GM23338 (cell line): ENCODE results near the gene SELENOO. TPM values are rescaled to one million over a fixed set of nuclear protein-coding genes. Genes with fewer than 3 reads are reported as not detected.

Experiments
- ATAC-seq: fragments of 200-7000 bp; cut with Tn5 transposase; 3 replicates; pipeline ENCODE4 v1.9.1; 2020
- DNase-seq: peaks from one replicate; pipeline ENCODE4 v3.0.0-alpha.2; 2015; ENCODE audit warnings: low spot score
- H2AFZ ChIP-seq: fragments of 200-600 bp; sonication (generic); 2 replicates; pipeline ENCODE4 v1.8.0; 2016; ENCODE audit warnings: antibody characterized with exemption, mild to moderate bottlenecking, moderate library complexity
- H3F3A ChIP-seq: fragments of 200-600 bp; sonication (generic); replicated peaks from 2 replicates; pipeline ENCODE4 v1.8.0; 2017; ENCODE audit warnings: antibody characterized with exemption, mixed run types, low read depth
- H3K27ac ChIP-seq: fragments of 200-600 bp; sonication (generic); 2 replicates; pipeline ENCODE4 v1.6.1; 2016; ENCODE audit warnings: low read depth
- H3K27me3 ChIP-seq: fragments of 200-600 bp; sonication (generic); 2 replicates; pipeline ENCODE4 v1.8.0; 2016; ENCODE audit warnings: mild to moderate bottlenecking, mixed run types, moderate library complexity; ENCODE audit not compliant: insufficient read depth
- H3K36me3 ChIP-seq: fragments of 200-600 bp; sonication (generic); 2 replicates; pipeline ENCODE4 v1.8.0; 2016; ENCODE audit warnings: mild to moderate bottlenecking; ENCODE audit not compliant: insufficient read depth
- H3K4me1 ChIP-seq: fragments of 200-600 bp; sonication (generic); 2 replicates; pipeline ENCODE4 v1.8.0; 2016; ENCODE audit warnings: mild to moderate bottlenecking, moderate library complexity; ENCODE audit not compliant: insufficient read depth
- H3K4me2 ChIP-seq: fragments of 200-600 bp; sonication (generic); 2 replicates; pipeline ENCODE4 v1.7.1; 2017; ENCODE audit warnings: mixed run types
- H3K4me3 ChIP-seq: fragments of 200-600 bp; sonication (generic); 2 replicates; pipeline ENCODE4 v1.6.1; 2016; ENCODE audit warnings: mixed run types
- H3K79me2 ChIP-seq: fragments of 200-600 bp; sonication (generic); replicated peaks from 2 replicates; pipeline ENCODE4 v1.8.0; 2017; ENCODE audit warnings: mild to moderate bottlenecking; ENCODE audit not compliant: insufficient read depth
- H3K9me2 ChIP-seq: fragments of 200-600 bp; sonication (generic); 2 replicates; pipeline ENCODE4 v1.8.0; 2017; ENCODE audit not compliant: insufficient read depth
- H4K20me1 ChIP-seq: fragments of 200-600 bp; sonication (generic); replicated peaks from 2 replicates; pipeline ENCODE4 v1.8.0; 2017; ENCODE audit warnings: mild to moderate bottlenecking; ENCODE audit not compliant: insufficient read depth
- H3K27ac Mint-ChIP-seq: 2 replicates; pipeline ENCODE4 v1.8.0; 2020; ENCODE audit warnings: inconsistent platforms, mild to moderate bottlenecking, moderate library complexity, mixed read lengths
- H3K27me3 Mint-ChIP-seq: 3 replicates; pipeline ENCODE4 v1.8.0; 2022; ENCODE audit warnings: low read depth, mild to moderate bottlenecking, moderate library complexity, mixed read lengths, inconsistent platforms; ENCODE audit not compliant: insufficient read depth, poor library complexity
- H3K36me3 Mint-ChIP-seq: 3 replicates; pipeline ENCODE4 v1.8.0; 2021; ENCODE audit warnings: low read depth, mild to moderate bottlenecking, inconsistent platforms, moderate library complexity, mixed read lengths
- H3K4me1 Mint-ChIP-seq: 3 replicates; pipeline ENCODE4 v1.8.0; 2020; ENCODE audit warnings: mild to moderate bottlenecking, inconsistent platforms, mixed read lengths
- H3K4me3 Mint-ChIP-seq: 3 replicates; pipeline ENCODE4 v1.8.0; 2021; ENCODE audit warnings: moderate library complexity, mild to moderate bottlenecking, inconsistent platforms, mixed read lengths
- H3K9me3 Mint-ChIP-seq: 3 replicates; pipeline ENCODE4 v1.8.0; 2020; ENCODE audit warnings: moderate library complexity, mild to moderate bottlenecking, inconsistent platforms, mixed read lengths
- CREB1 ChIP-seq: fragments of 250-450 bp; sonication (Bioruptor Pico); IDR thresholded peaks from 2 replicates; pipeline ENCODE4 v1.5.0; 2020; ENCODE audit warnings: low read depth, mild to moderate bottlenecking, moderate library complexity
- CTCF ChIP-seq, 2 experiments: fragments of 200-600 bp in 1 of 2; sonication (generic) in 1 of 2; conservative IDR thresholded peaks; 2 replicates each; pipeline versions ENCODE4 v1.5.1 to v1.6.1; 2016 to 2017; ENCODE audit warnings: antibody characterized with exemption in 2 of 2, low read depth in 2 of 2, mild to moderate bottlenecking in 2 of 2, moderate library complexity in 1 of 2
- ETS1 ChIP-seq: IDR thresholded peaks from 2 replicates; pipeline ENCODE4 v1.6.1; 2016; ENCODE audit warnings: antibody characterized with exemption
- EZH2 ChIP-seq: fragments of 200-600 bp; sonication (generic); IDR thresholded peaks from one replicate; pipeline ENCODE4 v1.8.0; 2017; ENCODE audit warnings: antibody characterized with exemption, mild to moderate bottlenecking, low read depth; ENCODE audit not compliant: unreplicated experiment
- EZH2phosphoT487 ChIP-seq: fragments of 200-600 bp; sonication (generic); IDR thresholded peaks from one replicate; pipeline ENCODE4 v1.8.1; 2018; ENCODE audit warnings: antibody characterized with exemption; ENCODE audit not compliant: unreplicated experiment
- JUNB ChIP-seq: IDR thresholded peaks from one replicate; pipeline ENCODE4 v1.6.1; 2016; ENCODE audit warnings: antibody characterized with exemption; ENCODE audit not compliant: unreplicated experiment
- NANOG ChIP-seq: IDR thresholded peaks from 2 replicates; pipeline ENCODE4 v1.6.1; 2016; ENCODE audit warnings: antibody characterized with exemption, borderline replicate concordance
- POLR2AphosphoS5 ChIP-seq: IDR thresholded peaks from 2 replicates; pipeline ENCODE4 v1.6.1; 2016; ENCODE audit warnings: antibody characterized with exemption, low read depth
- REST ChIP-seq: IDR thresholded peaks from one replicate; pipeline ENCODE4 v1.6.1; 2018; ENCODE audit warnings: antibody characterized with exemption; ENCODE audit not compliant: unreplicated experiment
- STAT1 ChIP-seq: IDR thresholded peaks from one replicate; pipeline ENCODE4 v1.6.1; 2016; ENCODE audit warnings: antibody characterized with exemption; ENCODE audit not compliant: unreplicated experiment
- ZNF114 ChIP-seq: fragments of 250-450 bp; sonication (Bioruptor Pico); IDR thresholded peaks from 2 replicates; pipeline ENCODE4 v1.5.0; 2020; ENCODE audit warnings: mild to moderate bottlenecking, moderate library complexity
- ZNF331 ChIP-seq: fragments of 250-450 bp; sonication (Bioruptor Pico); IDR thresholded peaks from 2 replicates; pipeline ENCODE4 v1.5.0; 2020; ENCODE audit warnings: low read depth, mild to moderate bottlenecking, moderate library complexity
- polyA plus RNA-seq: library from polyadenylated mRNA; unstranded; fragments of >200 nt; fragmentation: Nextera tagmentation; extraction: Ambion mirVana; gene quantifications from 2 replicates; pipeline ENCODE4 v1.2.1, GENCODE V29; 2016
- total RNA-seq: library from RNA; depleted of rRNA; stranded (reverse); fragments of >200 nt; shearing (Covaris generic); gene quantifications from 2 replicates; pipeline ENCODE4 v1.2.3, GENCODE V29; 2014
- TF ChIP-seq, protein P1 (sequence below): fragments of 250-450 bp; sonication (Bioruptor Pico); IDR thresholded peaks from 2 replicates; pipeline ENCODE4 v1.5.0; 2020; ENCODE audit warnings: mild to moderate bottlenecking, moderate library complexity

SELENOO gene
- total and polyA plus RNA-seq, 2 experiments from 2014 or later: 6.8 to 21.3 TPM

DNA sequence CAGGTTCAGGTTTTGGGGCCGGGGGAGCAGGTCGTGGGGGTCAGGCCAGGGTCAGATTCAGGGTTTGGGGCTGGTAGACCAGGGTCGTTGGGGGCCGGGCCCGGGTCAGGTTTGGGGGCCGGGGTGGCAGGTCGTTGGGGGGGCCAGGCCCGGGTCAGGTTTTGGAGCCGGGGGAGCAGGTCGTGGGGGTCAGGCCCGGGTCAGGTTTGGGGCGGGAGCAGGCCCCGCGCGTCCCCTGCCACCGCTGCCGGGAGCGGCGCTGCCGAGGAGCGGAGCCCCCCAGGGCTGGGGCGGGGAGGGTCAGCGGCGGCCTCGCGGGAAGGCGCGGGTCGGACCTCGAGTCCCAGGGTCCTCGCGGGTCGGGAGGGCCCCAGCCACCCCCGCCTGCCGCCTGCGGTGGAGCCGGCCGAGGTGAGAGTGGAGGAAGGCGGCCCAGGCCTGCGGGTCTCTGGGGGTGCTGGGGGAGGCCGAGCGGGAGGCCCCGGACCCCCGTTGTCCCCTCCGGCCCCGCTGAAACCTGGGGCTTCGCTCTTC lies 14.6 kb upstream of the SELENOO start:
- Histone ChIP-seq H3K4me1 (peaks cover 17% of the 10 kb centered on the region), H3F3A (no peaks in the 10 kb centered on the region), H3K36me3 (no peaks in the 10 kb centered on the region), H4K20me1 (peaks cover 10% of the 10 kb centered on the region; the same call in 1 of the 2 replicates), H3K9me2 (no peaks in the 10 kb centered on the region), H3K4me2 (peak overlapping the region; percentile 89), H3K27me3 (0 out of 2 replicates have a peak, but pooled peaks cover 10% of the 10 kb centered on the region), H3K4me3 (peak overlapping the region; percentile 73), H2AFZ (no peak overlapping the region), H3K79me2 (peaks cover 31% of the 10 kb centered on the region), H3K27ac (no peak overlapping the region)
- Mint-ChIP-seq H3K4me3 (peak overlapping the region; percentile 92), H3K9me3 (no peaks in the 10 kb centered on the region), H3K27me3 (peaks cover 20% of the 10 kb centered on the region), H3K36me3 (peaks cover under 1% of the 10 kb centered on the region; the same call in 1 of the 3 replicates), H3K27ac (no peak overlapping the region), H3K4me1 (peaks cover 18% of the 10 kb centered on the region)
- TF ChIP-seq EZH2: no peak
- no peak for TF ChIP-seq ETS1
- TF ChIP-seq ZNF114 (CRISPR knock-in tag): no peak
- no peak for TF ChIP-seq POLR2AphosphoS5
- TF ChIP-seq ZNF331: no peak
- TF ChIP-seq CTCF (conservative IDR thresholded peaks at IDR 0.05; ENCODE audit: low read depth in 2 of 2): no peak
- TF ChIP-seq JUNB: no peak
- no peak for TF ChIP-seq REST
- TF ChIP-seq STAT1: no peak
- no peak for TF ChIP-seq EZH2phosphoT487
- no peak for TF ChIP-seq NANOG
- TF ChIP-seq, protein P1, sequence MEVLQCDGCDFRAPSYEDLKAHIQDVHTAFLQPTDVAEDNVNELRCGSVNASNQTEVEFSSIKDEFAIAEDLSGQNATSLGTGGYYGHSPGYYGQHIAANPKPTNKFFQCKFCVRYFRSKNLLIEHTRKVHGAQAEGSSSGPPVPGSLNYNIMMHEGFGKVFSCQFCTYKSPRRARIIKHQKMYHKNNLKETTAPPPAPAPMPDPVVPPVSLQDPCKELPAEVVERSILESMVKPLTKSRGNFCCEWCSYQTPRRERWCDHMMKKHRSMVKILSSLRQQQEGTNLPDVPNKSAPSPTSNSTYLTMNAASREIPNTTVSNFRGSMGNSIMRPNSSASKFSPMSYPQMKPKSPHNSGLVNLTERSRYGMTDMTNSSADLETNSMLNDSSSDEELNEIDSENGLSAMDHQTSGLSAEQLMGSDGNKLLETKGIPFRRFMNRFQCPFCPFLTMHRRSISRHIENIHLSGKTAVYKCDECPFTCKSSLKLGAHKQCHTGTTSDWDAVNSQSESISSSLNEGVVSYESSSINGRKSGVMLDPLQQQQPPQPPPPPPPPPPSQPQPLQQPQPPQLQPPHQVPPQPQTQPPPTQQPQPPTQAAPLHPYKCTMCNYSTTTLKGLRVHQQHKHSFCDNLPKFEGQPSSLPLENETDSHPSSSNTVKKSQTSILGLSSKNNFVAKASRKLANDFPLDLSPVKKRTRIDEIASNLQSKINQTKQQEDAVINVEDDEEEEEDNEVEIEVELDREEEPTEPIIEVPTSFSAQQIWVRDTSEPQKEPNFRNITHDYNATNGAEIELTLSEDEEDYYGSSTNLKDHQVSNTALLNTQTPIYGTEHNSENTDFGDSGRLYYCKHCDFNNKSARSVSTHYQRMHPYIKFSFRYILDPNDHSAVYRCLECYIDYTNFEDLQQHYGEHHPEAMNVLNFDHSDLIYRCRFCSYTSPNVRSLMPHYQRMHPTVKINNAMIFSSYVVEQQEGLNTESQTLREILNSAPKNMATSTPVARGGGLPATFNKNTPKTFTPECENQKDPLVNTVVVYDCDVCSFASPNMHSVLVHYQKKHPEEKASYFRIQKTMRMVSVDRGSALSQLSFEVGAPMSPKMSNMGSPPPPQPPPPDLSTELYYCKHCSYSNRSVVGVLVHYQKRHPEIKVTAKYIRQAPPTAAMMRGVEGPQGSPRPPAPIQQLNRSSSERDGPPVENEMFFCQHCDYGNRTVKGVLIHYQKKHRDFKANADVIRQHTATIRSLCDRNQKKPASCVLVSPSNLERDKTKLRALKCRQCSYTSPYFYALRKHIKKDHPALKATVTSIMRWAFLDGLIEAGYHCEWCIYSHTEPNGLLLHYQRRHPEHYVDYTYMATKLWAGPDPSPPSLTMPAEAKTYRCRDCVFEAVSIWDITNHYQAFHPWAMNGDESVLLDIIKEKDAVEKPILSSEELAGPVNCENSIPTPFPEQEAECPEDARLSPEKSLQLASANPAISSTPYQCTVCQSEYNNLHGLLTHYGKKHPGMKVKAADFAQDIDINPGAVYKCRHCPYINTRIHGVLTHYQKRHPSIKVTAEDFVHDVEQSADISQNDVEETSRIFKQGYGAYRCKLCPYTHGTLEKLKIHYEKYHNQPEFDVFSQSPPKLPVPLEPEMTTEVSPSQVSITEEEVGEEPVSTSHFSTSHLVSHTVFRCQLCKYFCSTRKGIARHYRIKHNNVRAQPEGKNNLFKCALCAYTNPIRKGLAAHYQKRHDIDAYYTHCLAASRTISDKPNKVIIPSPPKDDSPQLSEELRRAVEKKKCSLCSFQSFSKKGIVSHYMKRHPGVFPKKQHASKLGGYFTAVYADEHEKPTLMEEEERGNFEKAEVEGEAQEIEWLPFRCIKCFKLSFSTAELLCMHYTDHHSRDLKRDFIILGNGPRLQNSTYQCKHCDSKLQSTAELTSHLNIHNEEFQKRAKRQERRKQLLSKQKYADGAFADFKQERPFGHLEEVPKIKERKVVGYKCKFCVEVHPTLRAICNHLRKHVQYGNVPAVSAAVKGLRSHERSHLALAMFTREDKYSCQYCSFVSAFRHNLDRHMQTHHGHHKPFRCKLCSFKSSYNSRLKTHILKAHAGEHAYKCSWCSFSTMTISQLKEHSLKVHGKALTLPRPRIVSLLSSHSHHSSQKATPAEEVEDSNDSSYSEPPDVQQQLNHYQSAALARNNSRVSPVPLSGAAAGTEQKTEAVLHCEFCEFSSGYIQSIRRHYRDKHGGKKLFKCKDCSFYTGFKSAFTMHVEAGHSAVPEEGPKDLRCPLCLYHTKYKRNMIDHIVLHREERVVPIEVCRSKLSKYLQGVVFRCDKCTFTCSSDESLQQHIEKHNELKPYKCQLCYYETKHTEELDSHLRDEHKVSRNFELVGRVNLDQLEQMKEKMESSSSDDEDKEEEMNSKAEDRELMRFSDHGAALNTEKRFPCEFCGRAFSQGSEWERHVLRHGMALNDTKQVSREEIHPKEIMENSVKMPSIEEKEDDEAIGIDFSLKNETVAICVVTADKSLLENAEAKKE (CRISPR knock-in tag): no peak
- TF ChIP-seq CREB1 (CRISPR knock-in tag): no peak
- DNase-seq: no peak
- no peak for ATAC-seq
